TTC549 (cell line): ENCODE measurements around the gene EHF.

Experiments used
- FAIRE-seq: peaks from 2 replicates; lab custom pipeline; 2012; peaks lifted over from hg19 to GRCh38; lab: Jason Lieb, UNC

Gene EHF

DNA sequence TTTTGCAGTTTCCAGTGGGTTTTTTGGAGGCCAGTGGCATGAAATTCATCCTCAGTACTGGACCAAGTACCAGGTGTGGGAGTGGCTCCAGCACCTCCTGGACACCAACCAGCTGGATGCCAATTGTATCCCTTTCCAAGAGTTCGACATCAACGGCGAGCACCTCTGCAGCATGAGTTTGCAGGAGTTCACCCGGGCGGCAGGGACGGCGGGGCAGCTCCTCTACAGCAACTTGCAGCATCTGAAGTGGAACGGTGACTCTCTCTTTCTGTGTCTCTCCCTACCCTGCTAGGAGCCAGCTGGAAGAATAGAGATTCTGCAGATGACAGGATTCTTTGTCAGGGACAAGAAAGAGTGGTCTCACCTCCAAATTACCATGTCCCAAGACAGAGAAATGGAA, 25.5 kb downstream of the EHF start:
- no peak for FAIRE-seq

DNA sequence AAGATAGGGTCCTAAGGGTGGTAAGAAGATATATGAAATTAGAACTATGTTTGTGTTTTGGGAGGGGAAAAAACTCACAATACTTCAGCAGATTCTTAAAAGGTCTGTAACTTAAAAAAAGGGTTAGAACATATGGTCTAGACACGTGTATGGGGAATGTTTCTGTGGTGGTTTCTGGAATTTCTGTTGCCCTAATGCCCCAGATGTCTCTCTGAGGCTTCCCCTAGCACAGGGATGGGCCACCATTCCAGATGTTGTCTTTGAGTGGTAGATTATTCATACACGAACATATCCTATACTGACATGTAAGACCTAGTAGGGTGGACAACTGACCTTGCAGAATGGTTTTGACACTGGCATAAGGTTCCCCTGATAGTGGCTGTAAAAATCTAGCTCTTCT, 26.2 kb downstream of the EHF start:
- FAIRE-seq: no peak

DNA sequence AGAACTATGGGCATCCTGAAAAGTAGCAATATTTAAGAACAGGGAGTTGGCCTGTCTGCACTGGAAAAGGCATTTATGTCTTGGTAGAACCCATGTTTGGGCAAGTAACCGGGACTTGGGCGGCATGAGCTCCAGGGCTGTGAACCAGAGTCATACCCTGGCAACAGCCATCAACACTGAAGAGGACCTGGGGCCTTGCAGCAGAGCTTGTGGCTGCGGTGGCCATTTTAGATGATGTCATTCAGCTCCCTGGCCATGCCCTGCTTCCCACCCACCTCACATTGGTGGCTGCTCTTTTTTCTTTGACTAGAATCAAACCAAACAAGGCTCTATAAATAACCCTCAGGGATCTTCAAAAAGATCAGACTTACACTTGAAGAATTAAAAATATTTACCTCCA, 26.6 kb downstream of the EHF start:
- no peak for FAIRE-seq

GRCh38 chr11:34648036-34648435, 27.1 kb downstream of the EHF start:
- FAIRE-seq: no peak

- FAIRE-seq: no peak
These were observed 28.7 kb downstream of the EHF start for GRCh38 chr11:34649597-34649996.

DNA sequence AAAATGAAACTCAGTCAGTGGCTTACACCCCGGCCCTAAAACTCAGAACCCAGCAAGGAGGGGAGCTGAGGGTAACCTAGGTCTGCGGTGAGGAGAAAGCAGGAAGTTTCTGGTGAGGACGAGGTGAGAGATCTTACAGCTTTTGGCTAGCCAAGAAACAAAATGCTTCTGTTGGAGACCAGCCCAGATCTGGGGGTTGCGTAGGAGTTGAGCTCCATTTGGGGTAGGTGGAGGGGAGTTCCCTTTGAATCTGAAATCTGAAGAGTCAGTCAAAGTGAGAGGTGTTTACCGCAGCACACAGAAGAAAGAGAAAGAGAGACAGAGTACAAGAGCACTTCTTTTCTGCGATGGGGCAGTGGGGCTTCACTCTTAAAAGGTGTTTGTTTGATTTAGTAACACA, 29.6 kb downstream of the EHF start:
- no peak for FAIRE-seq

- no peak for FAIRE-seq
These were observed 30.7 kb downstream of the EHF start for GRCh38 chr11:34651551-34651950.

DNA sequence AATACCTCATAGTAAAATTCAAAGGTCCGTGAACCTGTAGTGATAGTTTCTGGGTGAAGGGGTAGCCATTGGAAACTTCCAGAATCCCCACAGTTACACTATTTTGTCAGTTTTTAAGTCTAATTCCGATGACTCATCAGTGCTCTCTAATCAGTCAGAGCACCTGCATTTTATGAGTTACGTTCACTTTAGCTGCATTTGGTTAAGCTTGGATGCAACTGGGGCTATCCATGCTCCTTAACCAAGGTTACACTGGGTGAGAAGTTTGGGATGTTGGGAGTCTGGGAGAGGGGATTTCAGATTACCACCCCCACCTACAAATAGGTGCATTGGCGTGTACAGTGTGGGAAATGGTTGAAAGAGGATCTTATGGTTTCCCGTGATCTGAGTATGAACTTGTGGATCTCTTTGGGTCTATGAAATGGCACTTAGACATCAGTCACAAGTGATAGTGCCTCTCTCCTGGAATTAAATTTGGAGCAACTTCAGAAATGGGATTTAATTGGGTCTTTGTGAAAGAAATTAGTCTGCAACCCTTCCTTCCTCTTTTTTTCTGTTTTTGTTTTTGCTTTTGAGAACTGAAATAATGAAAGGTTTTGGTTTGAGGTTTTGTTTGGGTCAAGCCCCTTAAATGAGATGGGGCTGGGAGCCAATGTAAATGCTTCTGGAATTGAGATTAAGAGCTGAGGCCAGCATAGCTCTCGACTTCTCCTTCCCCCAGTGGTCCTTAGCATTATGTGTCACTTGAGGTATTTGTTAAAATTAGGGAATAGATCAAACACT, 31.5 kb downstream of the EHF start:
- no peak for FAIRE-seq

- no peak for FAIRE-seq
These were observed 32.1 kb downstream of the EHF start for GRCh38 chr11:34653031-34653430.

DNA sequence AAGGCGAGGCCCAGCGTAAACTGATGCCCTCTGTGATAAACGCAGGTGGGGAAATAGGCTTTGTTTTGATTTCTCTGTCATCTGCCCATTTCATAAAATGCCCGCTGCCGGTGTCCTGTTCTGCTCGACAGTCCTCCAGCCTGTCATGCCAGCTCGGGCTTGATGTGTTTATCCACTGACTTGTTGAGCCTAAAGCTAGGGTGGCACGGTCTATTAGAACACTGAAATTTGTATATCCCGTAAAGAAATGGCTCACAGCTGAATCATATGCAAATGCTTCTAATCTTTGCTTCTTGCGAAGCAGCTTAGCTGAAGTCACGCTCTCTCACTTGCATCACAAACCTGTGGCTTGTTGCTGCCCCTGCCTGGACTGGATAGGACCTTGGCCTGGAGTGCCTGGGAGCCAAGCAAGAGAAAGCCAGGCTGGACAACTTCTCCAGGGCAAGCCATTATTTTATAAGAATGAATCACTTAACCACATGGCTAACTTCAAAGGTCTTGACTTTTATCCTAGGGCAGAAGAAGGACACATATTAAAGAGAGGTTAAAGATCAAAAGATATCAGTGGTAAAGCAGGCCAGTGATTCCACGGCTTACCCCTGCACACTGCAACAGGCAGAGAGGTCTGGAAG, 33.1 kb downstream of the EHF start:
- FAIRE-seq: no peak

GRCh38 chr11:34654483-34655334, 33.8 kb downstream of the EHF start:
- FAIRE-seq: no peak

DNA sequence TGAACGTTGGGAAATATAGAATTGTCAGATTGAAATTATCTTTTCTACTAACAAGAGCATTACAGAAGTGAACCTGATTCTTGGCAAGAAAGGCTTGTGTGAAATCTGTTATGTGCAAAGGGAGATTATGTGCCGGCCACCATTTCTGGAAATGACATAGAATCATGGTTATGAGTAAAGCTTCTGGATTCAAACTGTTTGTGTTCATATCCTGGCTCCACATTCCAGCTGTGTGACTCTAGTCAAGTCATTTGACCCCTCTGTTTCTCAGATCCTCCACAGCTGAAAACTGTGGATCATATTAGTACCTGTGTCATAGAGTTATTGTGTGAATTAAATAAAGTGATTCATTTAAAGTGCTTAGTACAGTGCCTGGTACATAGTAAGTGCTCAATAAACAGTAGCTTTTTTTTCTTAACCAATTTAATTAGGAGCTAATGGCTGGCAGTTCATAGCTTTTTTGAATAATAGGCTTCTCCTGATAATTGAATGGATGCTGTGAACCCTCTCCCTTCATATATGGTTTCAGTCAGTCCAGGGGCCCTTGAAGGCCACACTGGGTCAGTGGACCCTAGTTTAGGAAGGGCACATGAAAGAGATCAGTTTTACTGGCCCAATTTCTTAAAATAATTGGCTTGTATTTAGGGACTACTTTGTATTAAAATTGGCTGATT, 34.6 kb downstream of the EHF start:
- no peak for FAIRE-seq

DNA sequence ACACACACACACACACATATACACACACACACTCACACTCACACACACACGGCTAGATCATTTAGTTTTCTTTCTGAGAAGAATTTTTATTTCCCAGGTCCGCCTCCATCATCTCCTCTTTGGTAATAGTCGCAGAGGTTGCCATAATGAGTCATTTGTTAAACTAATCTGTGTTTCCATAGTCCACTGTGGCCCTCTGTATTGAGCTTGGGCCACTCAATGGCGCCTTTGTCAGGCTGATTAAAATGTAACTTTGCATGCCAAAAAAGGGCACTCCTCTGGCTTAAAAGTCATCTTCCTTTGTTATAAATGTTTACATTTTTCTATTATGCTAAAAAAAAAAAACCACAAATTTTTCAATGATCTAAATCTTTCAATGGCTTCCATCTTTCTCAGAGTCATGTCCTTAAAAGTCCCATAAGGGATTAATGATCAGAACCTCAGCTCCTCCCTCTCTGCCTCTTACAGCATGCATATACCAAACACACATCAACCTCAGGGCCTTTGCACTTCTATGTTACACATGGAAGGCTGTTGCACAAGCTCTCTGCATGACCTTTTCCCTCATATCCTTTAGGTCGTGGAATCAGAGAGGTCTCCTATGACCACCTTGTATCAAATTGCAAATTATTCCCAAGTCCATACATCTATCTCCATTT, 35.3 kb downstream of the EHF start:
- no peak for FAIRE-seq

DNA sequence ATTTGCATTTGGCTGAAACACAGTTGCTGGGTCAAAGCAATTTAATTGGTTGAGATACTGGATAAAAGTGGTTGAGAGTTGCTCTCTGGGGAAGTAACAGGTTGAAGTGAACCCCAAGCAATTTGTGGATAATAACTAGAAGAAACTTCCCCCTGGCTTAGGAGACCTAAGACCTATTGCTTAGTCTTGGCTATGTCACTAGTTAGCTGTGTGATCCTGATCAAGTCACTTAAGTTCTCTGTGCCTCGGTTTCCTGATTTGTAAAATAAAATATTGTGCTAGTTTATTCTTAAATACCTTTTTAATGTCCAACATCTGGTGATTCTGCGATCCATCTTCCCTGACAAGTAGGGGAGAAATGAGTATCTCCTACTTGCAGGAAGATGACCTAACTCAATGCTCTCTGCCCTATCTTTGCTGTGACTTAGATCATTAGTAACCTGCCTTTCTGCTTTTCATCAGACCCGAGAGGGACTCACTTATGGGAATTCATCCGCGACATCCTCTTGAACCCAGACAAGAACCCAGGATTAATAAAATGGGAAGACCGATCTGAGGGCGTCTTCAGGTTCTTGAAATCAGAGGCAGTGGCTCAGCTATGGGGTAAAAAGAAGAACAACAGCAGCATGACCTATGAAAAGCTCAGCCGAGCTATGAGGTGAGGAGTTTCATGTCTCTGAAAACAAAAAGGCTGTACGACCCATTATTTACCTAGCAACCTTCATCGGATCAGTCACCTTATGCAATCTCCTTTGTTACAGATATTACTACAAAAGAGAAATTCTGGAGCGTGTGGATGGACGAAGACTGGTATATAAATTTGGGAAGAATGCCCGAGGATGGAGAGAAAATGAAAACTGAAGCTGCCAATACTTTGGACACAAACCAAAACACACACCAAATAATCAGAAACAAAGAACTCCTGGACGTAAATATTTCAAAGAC, 37.5 kb downstream of the EHF start:
- no peak for FAIRE-seq

- FAIRE-seq: no peak
These were observed 38.3 kb downstream of the EHF start for GRCh38 chr11:34659096-34659733.

GRCh38 chr11:34665077-34665835, 44.4 kb downstream of the EHF start:
- FAIRE-seq: no peak

DNA sequence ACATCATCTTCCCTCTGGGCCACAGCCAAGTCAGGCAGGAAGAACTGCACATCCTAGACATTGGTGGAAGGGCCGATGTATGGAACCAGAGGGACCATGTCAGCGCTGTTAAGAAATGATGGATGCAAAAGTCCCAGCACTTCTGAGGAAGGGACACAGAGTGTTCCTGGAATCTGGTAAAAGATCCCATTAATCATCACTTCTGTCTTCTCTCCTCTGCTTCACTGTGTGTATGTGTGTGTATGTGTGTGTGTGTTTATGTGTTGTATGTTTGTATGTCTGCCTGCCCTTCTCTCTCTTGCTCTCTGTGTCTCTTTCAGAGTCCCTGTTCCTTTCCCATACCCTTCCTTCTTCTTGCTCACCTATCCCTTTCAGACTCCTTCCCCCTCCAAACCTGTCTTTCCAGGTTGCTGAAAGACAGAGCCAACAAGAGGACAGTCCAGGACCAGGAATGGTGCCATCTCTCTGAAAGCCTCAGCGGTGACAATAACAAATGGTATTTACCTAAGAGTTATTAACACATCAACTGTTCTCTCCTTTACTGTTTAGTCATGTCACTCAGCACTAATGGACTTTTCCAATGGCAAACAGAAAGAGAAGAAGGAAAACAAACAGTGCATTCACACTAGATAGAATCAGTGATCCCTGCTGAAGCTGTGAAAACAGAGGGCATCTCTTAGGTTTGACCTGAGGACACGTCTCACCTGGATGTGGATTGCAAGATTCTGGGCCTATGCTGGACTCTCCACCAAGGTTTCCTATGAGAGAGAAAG, 47.1 kb downstream of the EHF start:
- no peak for FAIRE-seq

GRCh38 chr11:34668583-34669053, 47.7 kb downstream of the EHF start:
- no peak for FAIRE-seq

GRCh38 chr11:34669458-34669857, 48.6 kb downstream of the EHF start:
- FAIRE-seq: no peak
